Panc1 (cell line): ENCODE measurements around the gene SEMA7A. TPM values are rescaled to one million over a fixed set of nuclear protein-coding genes. Genes with fewer than 3 reads are reported as not detected.

Source experiments
- ATAC-seq: fragments of 200-7000 bp; cut with Tn5 transposase; 2 replicates; pipeline ENCODE4 v1.9.1; 2020; ENCODE audit warnings: mild to moderate bottlenecking, moderate library complexity
- BruUV-seq: library from RNA; stranded (reverse); fragments of 400-500 nt; replicated peaks from 2 replicates; lab custom pipeline; 2021; lab: Mats Ljungman, UMichigan
- CTCF ChIA-PET: fragments of 300-600 bp; sonication (Branson Sonifier 250); formaldehyde crosslinking; loops from one replicate; lab custom pipeline; 2022; ENCODE audit warnings: antibody characterized with exemption; lab: Charles Lee
- POLR2A ChIA-PET: fragments of 300-600 bp; sonication (Branson Sonifier 250); formaldehyde crosslinking; loops from one replicate; lab custom pipeline; 2022; ENCODE audit warnings: antibody characterized with exemption; lab: Charles Lee
- DNase-seq: peaks from one replicate; pipeline ENCODE4 v3.0.0-alpha.2; 2010; ENCODE audit warnings: low read depth, low spot score
- H3K27ac ChIP-seq: 2 replicates; pipeline ENCODE4 v1.5.1; 2011; ENCODE audit warnings: mild to moderate bottlenecking, low read length, inconsistent platforms
- H3K27me3 ChIP-seq: fragments of 200-500 bp; sonication (Bioruptor generic); 2 replicates; pipeline ENCODE4 v1.6.0; 2014; ENCODE audit warnings: low read length, inconsistent platforms; ENCODE audit not compliant: control insufficient read depth, insufficient read depth
- H3K36me3 ChIP-seq: fragments of 200-500 bp; sonication (Bioruptor generic); 2 replicates; pipeline ENCODE4 v1.5.1; 2014; ENCODE audit warnings: inconsistent platforms, mild to moderate bottlenecking, low read length, moderate library complexity; ENCODE audit not compliant: control insufficient read depth, insufficient read depth
- H3K4me1 ChIP-seq: 2 replicates; pipeline ENCODE4 v1.5.1; 2011; ENCODE audit warnings: inconsistent platforms, mild to moderate bottlenecking, low read length, moderate library complexity; ENCODE audit not compliant: control insufficient read depth, insufficient read depth
- H3K4me3 ChIP-seq, 2 experiments: 2 replicates each; pipeline ENCODE4 v1.5.1; 2011 to 2012; ENCODE audit warnings: low read depth in 2 of 2, low read length in 2 of 2, mild to moderate bottlenecking in 2 of 2, inconsistent platforms in 1 of 2, moderate library complexity in 1 of 2
- H3K9me3 ChIP-seq: fragments of 200-500 bp; sonication (Bioruptor generic); 2 replicates; pipeline ENCODE4 v1.5.1; 2014; ENCODE audit warnings: low read depth, mild to moderate bottlenecking, inconsistent platforms, low read length, moderate library complexity; ENCODE audit not compliant: control insufficient read depth, insufficient read depth
- CTCF ChIP-seq: fragments of 450-650 bp; IDR thresholded peaks from 2 replicates; pipeline ENCODE4 v1.5.1; 2017; ENCODE audit warnings: mild to moderate bottlenecking
- POLR2AphosphoS5 ChIP-seq: IDR thresholded peaks from 2 replicates; pipeline ENCODE4 v1.6.1; 2012; ENCODE audit warnings: mild to moderate bottlenecking, low read depth, low read length, moderate library complexity
- SIN3A ChIP-seq: IDR thresholded peaks from 2 replicates; pipeline ENCODE4 v1.6.1; 2012; ENCODE audit warnings: low read depth, mild to moderate bottlenecking, low read length, moderate library complexity, borderline replicate concordance; ENCODE audit not compliant: insufficient read depth
- TCF7L2 ChIP-seq: IDR thresholded peaks from 2 replicates; pipeline ENCODE4 v1.6.1; 2011; ENCODE audit warnings: mild to moderate bottlenecking, low read depth, low read length, inconsistent platforms
- in situ Hi-C: cut with HindIII; loops from 2 replicates; pipeline ENCODE4 v1.10.0; 2016; ENCODE audit warnings: low sequenced_read_pairs, low pct_unique_long_range_greater_than_20kb
- intact Hi-C: fragments of 100-400 bp; cut with micrococcal nuclease; formaldehyde crosslinking; loops from one replicate; pipeline ENCODE4 v1.10.0; 2022; ENCODE audit not compliant: unreplicated experiment
- total RNA-seq: library from RNA; stranded (reverse); gene quantifications from one replicate; pipeline ENCODE4 v1.2.1, GENCODE V29; 2021; ENCODE audit not compliant: unreplicated experiment
- TF ChIP-seq, protein P1 (sequence below), 2 experiments: IDR thresholded peaks; 2 replicates each; pipeline ENCODE4 v1.6.1; 2011 to 2012; ENCODE audit warnings: low read depth in 2 of 2, control low read depth in 1 of 2, low read length in 1 of 2, mild to moderate bottlenecking in 1 of 2, moderate library complexity in 1 of 2; ENCODE audit not compliant: insufficient read depth in 1 of 2

Gene SEMA7A
- total RNA-seq, 1 experiment from 2014 or later: 11.2 TPM

DNA sequence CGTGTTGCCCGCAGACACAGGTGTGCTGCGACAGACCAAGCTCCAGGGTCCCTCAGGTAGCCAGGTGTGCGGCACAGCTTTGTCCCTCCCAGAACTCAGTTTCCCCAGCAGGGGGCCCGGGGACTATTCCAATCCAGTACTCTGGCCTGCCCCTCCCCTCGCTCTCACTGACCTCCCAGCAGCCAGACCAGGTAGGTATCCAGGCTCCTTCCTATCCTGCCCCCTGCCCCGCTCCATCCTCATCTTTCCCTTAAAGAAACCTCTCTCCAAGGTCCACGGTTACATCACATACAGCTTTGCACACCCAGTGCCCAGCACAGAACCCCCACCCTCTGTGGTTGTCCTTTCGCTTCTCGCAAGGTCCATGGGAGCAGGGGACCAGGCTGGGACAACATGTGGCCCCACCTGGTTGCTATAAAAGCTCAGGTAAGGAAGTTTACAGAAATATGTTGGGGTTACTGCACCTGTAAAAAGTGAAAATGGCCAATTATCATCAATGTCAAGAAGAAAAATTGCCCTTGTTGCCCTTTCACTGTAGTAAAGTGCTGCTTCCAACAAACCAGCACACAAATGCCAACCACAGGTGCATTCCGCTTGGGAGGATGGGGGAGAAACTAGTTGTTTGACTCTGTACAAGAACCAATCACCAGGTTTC is 59.0 kb downstream of the SEMA7A start:
- H3K9me3 ChIP-seq: no peaks in the 10 kb centered on the region
- peak; percentile 29 for ATAC-seq
- H3K27me3 ChIP-seq: no peaks in the 10 kb centered on the region; the same call in 1 of the 2 replicates
- peak overlapping the region; percentile 62 to 67 for H3K4me3 ChIP-seq
- peak overlapping the region; percentile 20; the same call in 1 of the 2 replicates for H3K27ac ChIP-seq
- POLR2A ChIA-PET: no interaction called here
- CTCF ChIA-PET: interaction anchor here (0.6 to 1.7 kb wide), 5 partner anchors 11 to 321 kb away, joined by 3 to 6 read pairs (median 4); no protein-coding TSS in a partner anchor
- in situ Hi-C loops: loop anchor here (10.0 kb wide), 1 partner anchor 120 kb away; no protein-coding TSS in a partner anchor
- intact Hi-C loops: loop anchor here (2.0 to 5.0 kb wide), 4 partner anchors 64 to 258 kb away; partner anchors contain the start of gene CLK3
- TF ChIP-seq, protein P1, sequence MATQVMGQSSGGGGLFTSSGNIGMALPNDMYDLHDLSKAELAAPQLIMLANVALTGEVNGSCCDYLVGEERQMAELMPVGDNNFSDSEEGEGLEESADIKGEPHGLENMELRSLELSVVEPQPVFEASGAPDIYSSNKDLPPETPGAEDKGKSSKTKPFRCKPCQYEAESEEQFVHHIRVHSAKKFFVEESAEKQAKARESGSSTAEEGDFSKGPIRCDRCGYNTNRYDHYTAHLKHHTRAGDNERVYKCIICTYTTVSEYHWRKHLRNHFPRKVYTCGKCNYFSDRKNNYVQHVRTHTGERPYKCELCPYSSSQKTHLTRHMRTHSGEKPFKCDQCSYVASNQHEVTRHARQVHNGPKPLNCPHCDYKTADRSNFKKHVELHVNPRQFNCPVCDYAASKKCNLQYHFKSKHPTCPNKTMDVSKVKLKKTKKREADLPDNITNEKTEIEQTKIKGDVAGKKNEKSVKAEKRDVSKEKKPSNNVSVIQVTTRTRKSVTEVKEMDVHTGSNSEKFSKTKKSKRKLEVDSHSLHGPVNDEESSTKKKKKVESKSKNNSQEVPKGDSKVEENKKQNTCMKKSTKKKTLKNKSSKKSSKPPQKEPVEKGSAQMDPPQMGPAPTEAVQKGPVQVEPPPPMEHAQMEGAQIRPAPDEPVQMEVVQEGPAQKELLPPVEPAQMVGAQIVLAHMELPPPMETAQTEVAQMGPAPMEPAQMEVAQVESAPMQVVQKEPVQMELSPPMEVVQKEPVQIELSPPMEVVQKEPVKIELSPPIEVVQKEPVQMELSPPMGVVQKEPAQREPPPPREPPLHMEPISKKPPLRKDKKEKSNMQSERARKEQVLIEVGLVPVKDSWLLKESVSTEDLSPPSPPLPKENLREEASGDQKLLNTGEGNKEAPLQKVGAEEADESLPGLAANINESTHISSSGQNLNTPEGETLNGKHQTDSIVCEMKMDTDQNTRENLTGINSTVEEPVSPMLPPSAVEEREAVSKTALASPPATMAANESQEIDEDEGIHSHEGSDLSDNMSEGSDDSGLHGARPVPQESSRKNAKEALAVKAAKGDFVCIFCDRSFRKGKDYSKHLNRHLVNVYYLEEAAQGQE (IDR thresholded peaks at IDR 0.05; ENCODE audit: insufficient read depth in 1 of 2, low read depth in 2 of 2, low read length in 1 of 2): no peak
- TF ChIP-seq TCF7L2 (no peak), POLR2AphosphoS5 (no peak), CTCF (no peak), SIN3A (no peak)
- H3K4me1 ChIP-seq: peaks cover 9% of the 10 kb centered on the region
- no TSS peak for BruUV-seq
- no peaks in the 10 kb centered on the region for H3K36me3 ChIP-seq
- DNase-seq: no peak

DNA sequence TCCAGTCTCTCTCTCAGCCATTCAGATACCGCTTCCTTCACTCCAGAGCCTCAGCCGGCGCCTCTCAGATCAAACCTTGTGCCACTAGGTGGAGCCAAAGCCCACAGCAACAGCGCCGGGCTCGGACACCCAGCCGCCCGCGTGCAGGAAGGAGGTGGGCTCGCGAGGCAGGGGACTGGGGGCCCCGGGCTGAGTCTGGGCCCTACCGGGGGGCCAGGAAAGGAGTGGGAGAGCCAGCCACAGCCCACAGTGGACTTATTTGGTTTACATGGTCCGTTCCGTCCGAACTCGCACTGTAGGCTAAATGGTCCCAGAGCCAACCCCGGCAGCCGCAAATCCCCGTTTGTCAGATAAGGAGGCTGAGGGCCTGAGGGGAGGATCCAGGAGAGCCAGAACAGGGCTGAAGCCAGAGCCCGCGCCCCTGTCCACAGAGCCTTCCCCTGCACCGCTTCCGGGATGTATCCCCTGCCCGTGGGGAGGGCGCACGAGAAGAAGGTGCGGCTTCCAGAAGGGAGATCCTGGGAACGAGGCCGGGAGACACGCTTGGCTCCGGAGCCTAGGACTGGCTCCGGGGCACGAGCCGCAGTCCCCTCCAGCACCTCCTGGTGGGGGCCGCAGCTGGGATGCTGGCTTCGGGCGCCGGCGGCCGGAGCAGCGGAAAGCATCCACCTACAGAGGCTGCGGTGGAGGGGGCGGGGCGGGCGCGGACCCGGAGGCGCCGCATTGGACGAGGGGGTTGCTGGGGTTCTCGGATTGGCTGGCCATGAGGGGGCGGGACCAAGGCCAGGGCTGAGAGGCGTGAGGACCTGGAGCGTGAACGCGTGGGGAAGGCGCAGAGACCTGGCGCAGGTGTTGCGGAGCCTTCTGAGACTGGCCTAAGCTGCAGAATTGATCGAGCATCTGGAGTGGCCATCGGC is 59.8 kb downstream of the SEMA7A start:
- Histone ChIP-seq H3K27ac (peak overlapping the region; percentile 60; the same call in 1 of the 2 replicates), H3K4me1 (peaks cover 9% of the 10 kb centered on the region), H3K4me3 (peak overlapping the region; percentile 62 to 67), H3K27me3 (no peaks in the 10 kb centered on the region; the same call in 1 of the 2 replicates), H3K9me3 (no peaks in the 10 kb centered on the region), H3K36me3 (no peaks in the 10 kb centered on the region)
- ChIA-PET CTCF (interaction anchor here (0.6 to 1.7 kb wide), 9 partner anchors 9 to 328 kb away, joined by 3 to 9 read pairs (median 4); no protein-coding TSS in a partner anchor), POLR2A (interaction anchor here (0.6 kb wide), 1 partner anchor 75 kb away, joined by 3 read pairs; no protein-coding TSS in a partner anchor)
- intact Hi-C loops (loop anchor here (2.0 to 5.0 kb wide), 4 partner anchors 65 to 258 kb away; partner anchors contain the start of gene CLK3), in situ Hi-C loops (loop anchor here (10.0 kb wide), 1 partner anchor 121 kb away; no protein-coding TSS in a partner anchor)
- peak; percentile 95 for ATAC-seq
- DNase-seq: no peak
- TF ChIP-seq TCF7L2 (no peak), CTCF (peak; percentile 92)
- no TSS peak for BruUV-seq
